IMR-90 (cell line): ENCODE measurements around the gene C1orf116. TPM values are rescaled to one million over a fixed set of nuclear protein-coding genes. Genes with fewer than 3 reads are reported as not detected.

Experiments used
- ATAC-seq: fragments of 200-7000 bp; cut with Tn5 transposase; 2 replicates; pipeline ENCODE4 v1.9.1; 2020; ENCODE audit warnings: low read depth, mild to moderate bottlenecking, moderate library complexity
- BruUV-seq: library from RNA; stranded (reverse); fragments of 400-500 nt; replicated peaks from 2 replicates; lab custom pipeline; 2021; lab: Mats Ljungman, UMichigan
- CTCF ChIA-PET: fragments of 300-600 bp; formaldehyde crosslinking; extraction: SDS; loops from one replicate; lab custom pipeline; 2021; ENCODE audit warnings: antibody characterized with exemption; lab: Yijun Ruan, JAX
- POLR2A ChIA-PET: fragments of 300-600 bp; sonication (Branson Sonifier 250); formaldehyde crosslinking; loops from one replicate; lab custom pipeline; 2022; ENCODE audit warnings: antibody characterized with exemption; ENCODE audit not compliant: unreplicated experiment; lab: Charles Lee
- DNase-seq: peaks from one replicate; pipeline ENCODE4 v3.0.0; 2013
- H2AFZ ChIP-seq: replicated peaks from 2 replicates; pipeline ENCODE3; 2013; ENCODE audit warnings: low read length, mild to moderate bottlenecking; ENCODE audit not compliant: poor library complexity
- H2AK5ac ChIP-seq: 2 replicates; pipeline ENCODE4 v1.6.1; 2013; ENCODE audit warnings: low read depth, low read length, inconsistent platforms
- H2AK9ac ChIP-seq: replicated peaks from 2 replicates; pipeline ENCODE3; 2013; ENCODE audit warnings: mild to moderate bottlenecking, low read depth, low read length, moderate library complexity; ENCODE audit not compliant: poor library complexity
- H2BK120ac ChIP-seq: 2 replicates; pipeline ENCODE4 v1.6.1; 2013; ENCODE audit warnings: low read depth, low read length, inconsistent platforms
- H2BK15ac ChIP-seq: 3 replicates; pipeline ENCODE4 v1.6.1; 2013; ENCODE audit warnings: low read depth, low read length, inconsistent platforms
- H2BK20ac ChIP-seq: 2 replicates; pipeline ENCODE4 v1.6.1; 2013; ENCODE audit warnings: low read depth, mild to moderate bottlenecking, inconsistent platforms, low read length, moderate library complexity
- H2BK5ac ChIP-seq: 2 replicates; pipeline ENCODE4 v1.6.1; 2013; ENCODE audit warnings: mild to moderate bottlenecking, low read depth, low read length, inconsistent platforms; ENCODE audit not compliant: poor library complexity, severe bottlenecking
- H3K14ac ChIP-seq: replicated peaks from 2 replicates; pipeline ENCODE4 v1.6.1; 2013; ENCODE audit warnings: low read depth, low read length, inconsistent platforms
- H3K18ac ChIP-seq: 2 replicates; pipeline ENCODE4 v1.6.1; 2013; ENCODE audit warnings: low read depth, low read length, control low read depth
- H3K23ac ChIP-seq: 2 replicates; pipeline ENCODE4 v1.6.1; 2013; ENCODE audit warnings: low read depth, low read length, inconsistent platforms
- H3K27ac ChIP-seq: 2 replicates; pipeline ENCODE4 v1.5.1; 2013; ENCODE audit warnings: mild to moderate bottlenecking, control low read depth, low read length; ENCODE audit not compliant: insufficient read depth
- H3K27me3 ChIP-seq: 2 replicates; pipeline ENCODE4 v1.6.1; 2013; ENCODE audit warnings: low read length; ENCODE audit not compliant: control insufficient read depth, insufficient read depth
- H3K36me3 ChIP-seq: 2 replicates; pipeline ENCODE4 v1.6.1; 2013; ENCODE audit warnings: low read length, mixed read lengths; ENCODE audit not compliant: control insufficient read depth, insufficient read depth
- H3K4ac ChIP-seq: 2 replicates; pipeline ENCODE4 v1.6.1; 2013; ENCODE audit warnings: low read depth, low read length, inconsistent platforms
- H3K4me1 ChIP-seq: 2 replicates; pipeline ENCODE4 v1.6.1; 2013; ENCODE audit warnings: low read length, mixed read lengths; ENCODE audit not compliant: control insufficient read depth, insufficient read depth
- H3K4me2 ChIP-seq: 2 replicates; pipeline ENCODE4 v1.6.1; 2013; ENCODE audit warnings: low read depth, mild to moderate bottlenecking, control low read depth, low read length, moderate library complexity
- H3K4me3 ChIP-seq: 2 replicates; pipeline ENCODE4 v1.5.1; 2013; ENCODE audit warnings: low read depth, mild to moderate bottlenecking, control low read depth, low read length, moderate library complexity; ENCODE audit not compliant: insufficient read depth
- H3K56ac ChIP-seq: 2 replicates; pipeline ENCODE4 v1.6.1; 2013; ENCODE audit warnings: low read length, inconsistent platforms; ENCODE audit not compliant: insufficient read depth; ENCODE audit errors: extremely low read depth
- H3K79me1 ChIP-seq, 2 experiments: 2 replicates each; pipeline ENCODE4 v1.6.1; 2013; ENCODE audit warnings: low read length in 2 of 2, inconsistent platforms in 1 of 2, low read depth in 1 of 2
- H3K9ac ChIP-seq: 2 replicates; pipeline ENCODE4 v1.6.1; 2013; ENCODE audit warnings: low read depth, low read length, control low read depth
- H3K9me1 ChIP-seq: 2 replicates; pipeline ENCODE4 v1.6.1; 2013; ENCODE audit warnings: low read length, inconsistent platforms; ENCODE audit not compliant: insufficient read depth
- H3K9me3 ChIP-seq: 2 replicates; pipeline ENCODE4 v1.6.1; 2013; ENCODE audit warnings: low read length; ENCODE audit not compliant: control insufficient read depth, insufficient read depth
- H4K20me1 ChIP-seq: 2 replicates; pipeline ENCODE4 v1.6.1; 2013; ENCODE audit warnings: low read length, inconsistent platforms; ENCODE audit not compliant: insufficient read depth
- H4K5ac ChIP-seq: 2 replicates; pipeline ENCODE4 v1.6.1; 2013; ENCODE audit warnings: mild to moderate bottlenecking, low read depth, low read length, control low read depth
- H4K8ac ChIP-seq, 2 experiments: 2 replicates each; pipeline ENCODE4 v1.6.1; 2013; ENCODE audit warnings: low read depth in 2 of 2, low read length in 2 of 2, control low read depth in 1 of 2, inconsistent platforms in 1 of 2
- H4K91ac ChIP-seq: 2 replicates; pipeline ENCODE4 v1.6.1; 2013; ENCODE audit warnings: low read depth, low read length, inconsistent platforms; ENCODE audit not compliant: insufficient read depth
- BHLHE40 ChIP-seq: fragments of 150-350 bp; IDR thresholded peaks from 2 replicates; pipeline ENCODE4 v1.6.1; 2016; ENCODE audit warnings: mild to moderate bottlenecking, low read depth, low read length
- CEBPB ChIP-seq: IDR thresholded peaks from 2 replicates; pipeline ENCODE4 v1.6.1; 2012; ENCODE audit warnings: low read depth, low read length, improper control_type of control experiment
- CHD1 ChIP-seq: IDR thresholded peaks from 2 replicates; pipeline ENCODE4 v1.6.1; 2012; ENCODE audit warnings: low read depth, low read length, improper control_type of control experiment
- CTCF ChIP-seq: conservative IDR thresholded peaks from 2 replicates; pipeline ENCODE4 v1.5.1; 2012; ENCODE audit warnings: mild to moderate bottlenecking, low read depth, low read length, improper control_type of control experiment
- FOS ChIP-seq: fragments of 150-350 bp; IDR thresholded peaks from 2 replicates; pipeline ENCODE4 v1.6.1; 2016; ENCODE audit warnings: low read depth, low read length
- MAFK ChIP-seq: IDR thresholded peaks from 2 replicates; pipeline ENCODE4 v1.6.1; 2012; ENCODE audit warnings: low read depth, low read length, improper control_type of control experiment
- NFE2L2 ChIP-seq: fragments of 150-350 bp; IDR thresholded peaks from 2 replicates; pipeline ENCODE4 v1.6.1; 2016; ENCODE audit warnings: low read depth, mild to moderate bottlenecking, low read length
- POLR2A ChIP-seq: IDR thresholded peaks from 2 replicates; pipeline ENCODE4 v1.6.1; 2012; ENCODE audit warnings: mild to moderate bottlenecking, low read depth, low read length
- RAD21 ChIP-seq: IDR thresholded peaks from 2 replicates; pipeline ENCODE4 v1.6.1; 2012; ENCODE audit warnings: low read length, improper control_type of control experiment
- RCOR1 ChIP-seq: IDR thresholded peaks from 2 replicates; pipeline ENCODE4 v1.6.1; 2012; ENCODE audit warnings: mild to moderate bottlenecking, low read length, improper control_type of control experiment; ENCODE audit not compliant: insufficient replicate concordance
- RFX5 ChIP-seq: IDR thresholded peaks from 2 replicates; pipeline ENCODE4 v1.8.0; 2012; ENCODE audit warnings: low read depth, mild to moderate bottlenecking, low read length, moderate library complexity
- SMC3 ChIP-seq: fragments of 150-350 bp; IDR thresholded peaks from 2 replicates; pipeline ENCODE4 v1.6.1; 2016; ENCODE audit warnings: low read depth, mild to moderate bottlenecking, antibody characterized with exemption, low read length, moderate library complexity
- WGBS, 2 experiments: methylation state at CpG; one replicate each; pipeline versions ENCODE4 v1.1.5 to v1.1.7; 2013; ENCODE audit warnings: missing lambda C conversion rate in 2 of 2; ENCODE audit not compliant: insufficient read length in 1 of 2; ENCODE audit errors: extremely low coverage in 2 of 2; 5-methylcytosine and 5-hydroxymethylcytosine counted together
- dilution Hi-C: fragments of 300-500 bp; cut with HindIII; formaldehyde crosslinking; loops from one replicate; pipeline ENCODE4 v1.14.3; 2018; ENCODE audit warnings: low sequenced_read_pairs; ENCODE audit not compliant: unreplicated experiment
- in situ Hi-C: fragments of 300-500 bp; cut with MboI; formaldehyde crosslinking; loops from 3 replicates; pipeline ENCODE4 v1.14.3; 2019; ENCODE audit warnings: low sequenced_read_pairs, inconsistent platforms, mixed read lengths
- intact Hi-C: fragments of 100-400 bp; cut with micrococcal nuclease; formaldehyde crosslinking; loops from 2 replicates; pipeline ENCODE4 v1.10.0; 2022
- polyA plus RNA-seq, 3 experiments: library from polyadenylated mRNA; depleted of rRNA; stranded (reverse); fragments of >200 nt; gene quantifications; 2 replicates each; pipeline ENCODE4 v1.2.3, GENCODE V29; 2012; ENCODE audit warnings: low replicate concordance in 1 of 3
- total RNA-seq: library from RNA; depleted of rRNA; stranded (reverse); fragments of >200 nt; gene quantifications from 2 replicates; pipeline ENCODE4 v1.2.3, GENCODE V29; 2012

The C1orf116 gene
- total and polyA plus RNA-seq, 2 of the 4 experiments (the other 2 are of a cell fraction): under 0.01 to 0.03 TPM

- DNase-seq (no peak), ATAC-seq (no peak)
- Histone ChIP-seq H2BK15ac (no peak overlapping the region), H2AFZ (no peak overlapping the region), H3K9ac (no peak overlapping the region), H3K9me3 (no peaks in the 10 kb centered on the region), H3K23ac (no peak overlapping the region), H4K8ac (no peak overlapping the region), H3K36me3 (no peaks in the 10 kb centered on the region), H3K27ac (no peak overlapping the region), H3K4me2 (no peak overlapping the region), H3K4me3 (no peak overlapping the region), H4K5ac (no peak overlapping the region), H3K27me3 (no peaks in the 10 kb centered on the region; the same call in 1 of the 2 replicates), H4K20me1 (no peaks in the 10 kb centered on the region), H4K91ac (no peak overlapping the region), H2BK5ac (no peak overlapping the region), H3K4me1 (no peaks in the 10 kb centered on the region), H3K79me1 (no peaks in the 10 kb centered on the region), H3K9me1 (no peaks in the 10 kb centered on the region), H2AK5ac (no peak overlapping the region), H2BK120ac (no peak overlapping the region), H3K14ac (no peak overlapping the region), H2AK9ac (no peak overlapping the region), H3K18ac (no peak overlapping the region), H2BK20ac (no peak overlapping the region), H3K56ac (no peak overlapping the region), H3K4ac (no peak overlapping the region)
- CTCF ChIA-PET: interaction anchor here (1.0 kb wide), 1 partner anchor 93 kb away, joined by 3 read pairs; no protein-coding TSS in a partner anchor
- in situ Hi-C loops: no loop called here
- no TSS peak for BruUV-seq
- dilution Hi-C loops: no loop called here
- POLR2A ChIA-PET: no interaction called here
- 83% methylated on average over 5 of the region's 8 CpGs; no CpG with 5 or more reads in 1 of the 2 experiments for WGBS, 2 experiments
- TF ChIP-seq CTCF (no peak), BHLHE40 (no peak), FOS (no peak), NFE2L2 (no peak), MAFK (no peak), SMC3 (no peak), CHD1 (no peak), CEBPB (no peak), RAD21 (no peak), POLR2A (no peak), RCOR1 (no peak), RFX5 (no peak)
- intact Hi-C loops: loop anchor here (10.0 kb wide), 2 partner anchors 157 to 317 kb away; no protein-coding TSS in a partner anchor
These were observed 39.7 kb upstream of the C1orf116 start for GRCh38 chr1:207072233-207072632.
